IPS-NIHi7 (cell line): ENCODE measurements around the gene CDCP2.

Experiments used
- DNase-seq: peaks from one replicate; pipeline ENCODE4 v3.0.0; 2012; ENCODE audit warnings: mixed read lengths; ENCODE audit errors: extremely low spot score

CDCP2 gene

DNA sequence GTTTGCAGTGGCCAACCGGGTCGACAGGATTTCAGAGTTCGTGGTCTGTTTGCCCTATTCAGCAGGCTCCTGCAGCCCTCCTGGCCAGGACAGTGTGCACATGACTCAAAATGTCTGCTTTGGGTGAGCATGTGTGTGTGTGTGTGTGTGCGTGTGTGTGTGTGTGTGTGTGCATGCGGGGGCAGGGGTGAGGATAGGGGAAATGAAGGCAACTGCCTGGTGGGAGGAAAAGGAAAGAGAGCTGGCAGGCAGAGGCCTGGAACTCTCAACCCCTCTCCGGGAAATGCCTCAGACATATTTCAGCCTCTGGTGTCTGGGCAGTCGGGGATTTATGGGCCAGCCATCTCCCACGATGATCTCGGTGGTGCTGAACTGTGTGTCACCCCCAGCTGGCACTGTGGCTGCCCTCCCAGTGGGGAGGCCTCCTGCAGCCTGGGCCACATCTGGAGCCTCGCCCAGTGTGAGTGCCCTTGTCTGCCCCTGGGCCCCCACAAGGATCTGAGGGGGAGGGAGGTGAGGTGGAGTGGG is 15.2 kb downstream of the CDCP2 start:
- no peak for DNase-seq

DNA sequence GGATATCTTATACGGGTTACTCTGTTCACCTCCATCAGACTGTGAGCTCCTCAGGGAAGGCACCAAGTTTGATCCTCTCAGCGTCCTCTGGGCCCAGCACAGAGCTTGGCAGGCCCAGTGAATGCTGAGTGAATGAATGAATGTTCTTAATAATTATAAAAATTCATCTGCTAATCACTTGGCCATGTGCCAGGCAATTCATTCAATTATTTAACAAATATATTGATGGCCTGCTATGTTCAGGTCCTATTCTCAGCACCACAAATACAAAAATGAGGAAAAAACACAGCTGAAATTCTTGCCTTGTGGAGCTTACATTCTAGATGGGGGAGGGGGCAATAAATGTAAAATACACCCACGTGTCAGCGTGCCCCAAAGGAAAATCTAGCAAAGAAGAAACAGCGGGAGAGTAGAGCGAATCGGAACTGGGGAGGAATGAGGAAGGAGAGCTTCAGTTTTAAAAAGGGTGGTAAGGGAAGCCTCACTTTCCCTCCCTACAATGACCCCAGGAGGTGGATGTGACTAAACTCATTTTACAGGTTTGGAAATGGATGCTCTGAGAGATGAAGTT is 15.8 kb downstream of the CDCP2 start:
- no peak for DNase-seq

DNA sequence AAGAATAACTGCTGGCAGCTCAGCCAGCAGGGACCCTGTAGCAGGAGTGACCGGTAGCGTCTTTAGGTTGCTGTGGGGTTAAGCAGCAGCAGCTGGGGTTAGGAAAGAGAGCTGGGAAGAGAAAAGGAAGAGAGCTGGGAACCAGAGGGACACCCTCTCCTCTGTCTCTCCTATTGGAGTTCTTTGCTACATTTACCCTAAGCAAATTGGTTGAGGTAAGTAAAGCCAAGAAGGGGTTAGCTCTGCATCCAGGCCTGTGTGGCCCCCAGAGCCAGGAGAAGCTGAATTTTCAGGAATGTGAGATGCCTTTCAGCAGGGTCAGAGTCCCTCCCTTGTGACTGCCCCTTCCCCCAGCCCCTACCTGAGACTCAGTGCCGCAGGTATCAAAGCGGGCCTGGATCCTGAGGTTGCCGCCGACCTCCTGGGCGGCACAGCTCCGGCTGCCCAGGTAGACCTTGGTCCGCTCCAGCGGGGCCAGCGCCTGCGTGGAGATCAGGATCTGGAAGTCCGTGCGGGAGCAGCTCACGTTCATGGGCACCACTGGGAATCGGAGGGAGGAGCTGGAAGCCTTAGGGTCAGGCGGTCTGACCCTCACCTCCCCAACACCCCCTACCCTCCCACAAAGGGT is 16.4 kb downstream of the CDCP2 start:
- DNase-seq: no peak

DNA sequence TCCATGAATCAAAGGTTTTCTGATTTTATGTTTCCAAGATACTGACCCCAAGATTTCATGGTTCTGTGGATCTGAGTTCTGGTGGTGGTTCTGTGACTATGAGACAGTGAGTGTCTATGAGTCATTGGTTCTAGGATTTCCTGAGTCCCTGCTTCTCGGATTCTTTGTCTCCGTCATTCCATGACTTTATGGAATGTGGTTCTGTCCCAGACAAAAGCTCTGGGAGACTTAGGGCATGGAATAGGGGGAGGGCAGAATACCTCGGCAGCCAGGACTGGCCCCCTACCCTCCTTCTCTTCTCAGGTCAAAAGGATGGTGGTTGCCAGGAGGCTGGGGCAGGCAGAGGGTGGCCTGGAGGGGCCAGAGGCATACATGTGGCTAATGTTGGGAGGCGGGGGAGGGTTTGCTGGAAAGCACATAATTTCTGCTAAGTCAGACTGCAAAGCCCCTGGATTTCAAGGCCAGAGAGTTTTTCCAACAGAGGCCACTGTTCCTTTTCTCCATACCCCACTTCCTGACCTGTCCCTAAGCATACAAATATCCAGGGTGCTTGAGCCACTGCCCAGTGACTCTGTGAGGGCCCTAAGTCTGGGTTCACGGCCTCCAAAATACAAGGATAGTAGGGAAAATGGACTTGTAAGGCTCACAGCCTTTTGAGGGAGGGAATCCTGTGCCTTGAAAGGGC is 17.2 kb downstream of the CDCP2 start:
- DNase-seq: no peak

DNA sequence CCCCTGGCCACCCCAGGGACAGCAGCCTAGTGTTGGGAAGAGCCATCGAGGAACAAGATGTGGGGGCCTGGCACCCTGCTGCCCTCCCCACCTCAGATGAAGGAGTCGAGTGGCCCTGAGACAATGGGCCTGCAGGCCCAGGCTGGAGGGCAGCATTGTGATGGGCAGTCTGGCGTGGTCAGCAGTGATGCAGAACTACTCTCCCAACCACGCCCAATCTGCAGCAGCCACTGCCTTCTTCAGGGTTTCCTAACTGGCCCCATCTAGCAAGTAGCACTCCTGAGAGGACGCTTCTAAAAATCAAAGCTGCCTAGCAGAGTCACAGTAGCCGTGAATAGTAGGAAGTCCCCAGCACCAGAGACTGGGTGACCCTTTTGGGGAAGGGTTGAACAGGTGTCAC is 18.5 kb downstream of the CDCP2 start:
- DNase-seq: no peak

DNA sequence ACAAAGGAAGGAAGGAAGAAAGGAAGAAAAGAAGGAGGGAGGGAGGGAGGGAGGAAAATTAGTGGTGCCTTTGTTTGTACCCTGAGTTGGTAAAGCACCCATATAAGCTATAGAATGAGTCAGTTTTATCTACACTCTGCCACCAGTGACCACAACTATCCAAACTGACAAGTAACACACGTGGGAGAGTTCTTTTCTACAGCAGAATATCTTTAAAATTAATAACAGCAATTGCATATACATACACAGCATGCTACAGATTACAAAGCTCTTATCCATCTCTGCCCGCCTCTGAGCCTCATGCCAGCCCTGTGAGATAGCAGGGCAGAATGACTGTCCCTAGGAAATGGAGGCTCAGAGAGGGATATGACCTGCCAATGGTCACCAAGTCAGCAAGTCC is 20.3 kb downstream of the CDCP2 start:
- DNase-seq: no peak

DNA sequence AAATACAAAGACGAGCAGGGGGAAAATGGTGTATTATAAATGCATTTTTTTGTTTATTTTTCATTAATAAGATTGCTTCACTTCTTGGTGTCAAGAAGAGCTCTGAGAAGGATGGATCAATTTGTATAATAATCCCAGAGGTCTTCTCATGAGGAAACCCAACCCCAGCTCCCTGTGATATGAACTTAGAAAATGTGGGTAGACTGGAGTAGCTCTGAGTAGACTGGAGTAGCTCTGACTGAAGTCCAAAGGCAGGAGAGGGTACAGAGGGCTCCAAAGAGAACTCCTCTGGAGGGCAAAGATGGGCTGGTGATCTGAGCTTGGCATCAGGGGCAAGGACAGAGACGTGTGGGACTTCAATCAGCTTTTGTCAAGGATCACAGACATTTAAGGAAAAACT is 21.4 kb downstream of the CDCP2 start:
- no peak for DNase-seq

DNA sequence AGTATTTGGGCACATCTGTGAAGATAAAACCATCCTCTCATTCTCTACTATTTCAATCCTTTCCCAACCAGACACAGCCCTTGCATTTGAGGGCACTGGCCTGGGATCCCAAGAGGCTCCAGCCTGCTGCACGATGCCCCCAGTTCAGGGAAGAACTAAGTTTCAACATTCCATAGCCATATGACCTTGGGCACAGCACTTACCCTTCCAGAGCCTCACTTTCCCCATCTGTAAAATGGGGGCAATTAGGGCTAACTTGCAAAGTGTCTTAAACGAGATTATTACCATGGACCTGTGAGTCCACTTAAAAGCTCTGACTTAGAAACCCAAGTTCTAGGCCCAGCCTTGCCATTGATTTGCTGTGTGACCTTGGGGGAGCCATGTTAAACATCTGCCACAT is 22.9 kb downstream of the CDCP2 start:
- DNase-seq: no peak

DNA sequence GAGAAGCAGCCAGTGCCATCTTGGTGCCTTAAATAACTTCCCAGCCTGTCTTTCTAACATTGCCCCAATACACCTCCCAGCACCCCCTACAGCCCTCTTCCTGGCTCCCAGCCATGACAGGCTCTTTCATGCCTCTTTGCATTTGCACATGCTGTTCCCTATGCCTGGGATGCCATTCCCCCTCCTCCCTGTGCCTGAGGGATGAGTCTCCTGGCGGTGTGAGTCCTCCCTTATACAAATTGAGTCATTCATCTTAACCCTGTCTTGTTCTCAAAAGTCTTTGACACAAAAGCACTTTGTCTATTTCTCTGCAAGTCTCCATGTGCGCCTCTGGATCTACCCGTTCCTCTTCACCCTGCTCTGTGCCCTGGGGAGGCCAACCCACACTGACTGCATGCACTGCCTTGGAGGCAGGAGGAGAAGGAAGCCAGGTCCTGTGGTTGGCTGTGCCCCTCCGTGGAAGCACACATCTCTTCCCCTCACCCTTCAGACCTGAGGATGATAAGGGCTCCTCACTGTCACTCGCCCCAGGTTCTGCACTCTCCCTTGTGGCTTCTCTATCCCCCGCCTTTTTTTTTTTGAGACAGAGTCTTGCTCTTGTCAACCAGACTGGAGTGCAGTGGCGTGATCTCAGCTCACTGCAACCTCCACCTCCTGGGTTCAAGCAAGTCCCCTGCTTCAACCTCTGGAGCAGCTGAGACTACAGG is 25.1 kb downstream of the CDCP2 start:
- DNase-seq: no peak

DNA sequence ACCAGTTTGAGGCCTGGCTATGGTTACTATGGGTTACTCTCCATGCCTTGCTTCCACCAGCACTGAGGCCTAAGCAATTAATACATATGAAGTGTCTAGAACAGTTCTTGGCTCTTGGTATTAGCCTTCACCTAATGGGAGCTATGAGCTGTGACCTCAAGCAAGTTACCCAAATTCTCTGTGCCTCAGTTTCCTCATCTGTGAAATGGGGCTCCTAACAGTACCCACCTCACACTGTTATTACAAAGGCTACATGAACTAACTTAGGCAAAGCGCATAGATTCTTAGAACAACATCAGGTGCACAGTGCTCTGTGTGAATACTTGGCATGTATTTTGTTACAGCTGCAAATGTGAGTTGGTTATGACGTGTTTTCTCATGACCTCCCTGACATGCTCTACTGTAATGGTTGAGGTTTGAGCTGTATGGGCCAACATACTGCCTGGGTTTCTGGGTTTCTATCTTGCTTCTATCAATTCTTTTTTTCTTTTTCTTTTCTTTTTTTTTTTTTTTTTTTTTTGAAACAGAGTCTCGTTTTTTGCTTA is 26.5 kb downstream of the CDCP2 start:
- no peak for DNase-seq

DNA sequence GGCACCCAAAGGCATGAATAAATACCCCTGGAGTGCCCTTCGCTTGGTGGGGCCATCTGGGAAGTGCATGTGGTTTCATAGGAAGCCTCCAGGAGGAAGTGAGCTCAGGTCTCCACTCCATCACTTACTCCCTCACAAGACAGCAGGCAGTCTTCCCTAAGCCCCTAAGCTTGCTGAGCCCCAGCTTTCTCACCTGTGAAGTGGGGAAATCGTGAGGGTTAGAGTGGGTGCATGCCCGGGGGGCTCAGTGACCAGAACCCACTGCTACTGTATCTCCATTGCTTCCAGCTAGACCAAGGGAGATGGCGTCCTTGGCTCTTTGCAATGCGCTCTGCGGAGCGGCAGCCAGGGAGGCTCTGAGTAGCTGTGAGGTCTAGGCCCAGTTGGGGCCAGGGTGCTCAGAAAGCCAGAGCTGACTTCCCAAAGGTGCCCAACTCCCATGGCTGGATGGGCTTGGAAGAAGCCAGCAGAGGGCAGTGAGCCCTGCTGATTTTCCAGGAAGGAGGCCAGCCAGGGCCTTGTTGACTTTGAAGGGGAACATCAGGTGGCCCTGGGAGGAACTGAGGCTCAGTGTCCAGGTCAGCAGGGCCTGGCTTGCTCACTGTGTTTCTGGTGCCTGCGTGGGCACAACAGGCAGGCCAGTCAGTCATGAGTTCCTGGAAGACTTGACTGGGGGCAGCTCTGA is 27.3 kb downstream of the CDCP2 start:
- DNase-seq: peak; percentile 71

DNA sequence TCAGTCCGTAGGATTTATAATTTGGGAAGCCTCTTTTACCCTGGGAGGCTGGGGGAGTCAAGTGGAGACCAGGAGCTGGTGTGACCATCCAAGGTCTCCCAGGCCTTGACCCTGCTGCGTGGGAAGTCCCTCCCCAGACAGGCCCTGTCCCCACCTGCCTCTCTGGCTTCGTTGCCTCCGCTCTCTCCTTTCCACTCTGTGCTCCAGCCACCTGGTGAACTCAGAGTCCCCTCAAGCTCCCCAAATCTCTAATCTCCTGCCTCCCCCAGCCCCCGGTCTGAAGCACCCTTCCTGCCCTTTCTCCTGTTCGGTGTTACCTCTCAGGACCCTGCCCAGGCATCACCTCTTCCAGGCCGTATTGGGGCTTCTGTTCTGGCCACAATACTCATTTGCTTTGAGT is 27.9 kb downstream of the CDCP2 start:
- DNase-seq: no peak

DNA sequence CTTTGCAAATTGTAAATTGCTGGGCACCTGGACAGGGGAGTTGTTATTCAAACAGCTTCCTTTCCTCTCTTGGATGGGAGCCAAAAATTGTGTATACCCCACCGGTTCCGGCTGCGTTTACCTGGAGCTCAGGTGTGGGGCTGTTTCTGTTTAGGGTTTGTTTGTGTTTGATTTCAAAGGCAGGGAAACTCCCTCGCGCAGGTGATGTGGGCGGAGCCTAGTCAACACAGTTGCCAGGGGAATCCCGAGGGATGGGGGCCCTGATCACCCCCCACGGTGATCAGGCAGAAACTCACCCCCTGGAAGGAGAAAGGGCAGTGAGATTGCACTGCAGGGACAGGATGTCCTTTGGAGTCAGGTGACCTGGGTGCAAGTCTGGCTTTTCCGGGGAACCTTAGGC is 28.3 kb downstream of the CDCP2 start:
- DNase-seq: no peak

DNA sequence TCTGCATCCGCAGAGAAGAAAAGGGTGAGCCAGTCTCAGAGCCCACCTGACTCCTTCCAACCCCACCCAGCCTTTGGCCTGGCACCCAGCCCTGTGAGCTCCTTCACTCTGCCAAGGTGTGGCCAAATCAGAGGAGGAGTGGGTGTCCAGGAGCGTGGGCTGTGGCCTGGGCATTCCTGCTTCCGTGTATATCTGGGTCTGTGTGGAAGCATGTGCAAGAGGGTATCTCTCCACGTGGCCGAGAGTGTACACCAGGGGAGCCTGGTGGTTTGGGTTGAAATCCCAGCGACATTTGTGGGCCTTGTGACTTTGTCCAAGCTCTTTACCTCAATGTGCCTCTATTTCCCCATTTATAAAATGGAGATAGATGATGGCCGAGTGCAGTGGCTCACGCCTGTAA is 29.8 kb downstream of the CDCP2 start:
- no peak for DNase-seq

DNA sequence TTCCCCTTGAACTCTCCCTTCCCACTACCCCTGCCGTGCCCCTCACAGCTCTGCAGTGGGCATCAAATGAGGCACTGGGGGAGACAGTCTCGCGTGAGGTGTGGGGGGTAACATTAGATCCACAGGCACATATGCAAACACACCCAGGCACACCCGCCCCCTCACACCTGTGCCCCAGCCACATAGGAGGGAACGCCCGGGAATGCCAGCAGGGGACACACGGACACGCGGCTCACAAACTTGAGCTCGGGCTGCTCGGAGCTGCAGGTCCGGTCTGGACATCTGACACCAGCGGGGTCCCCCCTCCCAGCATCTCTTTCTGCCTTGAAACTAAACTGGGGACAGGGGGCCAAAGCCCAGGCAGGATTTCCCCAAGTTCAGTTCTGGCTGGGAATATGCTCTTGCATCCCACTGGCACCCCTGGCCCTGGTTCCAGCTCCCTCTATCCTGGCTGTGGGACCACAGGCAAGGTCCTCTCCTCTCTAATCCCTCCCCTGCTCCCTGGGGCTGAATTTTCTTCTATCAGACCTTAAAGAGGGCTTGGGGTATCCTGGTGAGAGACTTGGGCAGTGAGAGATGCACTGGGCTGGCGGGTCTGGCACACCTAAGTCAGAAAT is 30.6 kb downstream of the CDCP2 start:
- DNase-seq: no peak

DNA sequence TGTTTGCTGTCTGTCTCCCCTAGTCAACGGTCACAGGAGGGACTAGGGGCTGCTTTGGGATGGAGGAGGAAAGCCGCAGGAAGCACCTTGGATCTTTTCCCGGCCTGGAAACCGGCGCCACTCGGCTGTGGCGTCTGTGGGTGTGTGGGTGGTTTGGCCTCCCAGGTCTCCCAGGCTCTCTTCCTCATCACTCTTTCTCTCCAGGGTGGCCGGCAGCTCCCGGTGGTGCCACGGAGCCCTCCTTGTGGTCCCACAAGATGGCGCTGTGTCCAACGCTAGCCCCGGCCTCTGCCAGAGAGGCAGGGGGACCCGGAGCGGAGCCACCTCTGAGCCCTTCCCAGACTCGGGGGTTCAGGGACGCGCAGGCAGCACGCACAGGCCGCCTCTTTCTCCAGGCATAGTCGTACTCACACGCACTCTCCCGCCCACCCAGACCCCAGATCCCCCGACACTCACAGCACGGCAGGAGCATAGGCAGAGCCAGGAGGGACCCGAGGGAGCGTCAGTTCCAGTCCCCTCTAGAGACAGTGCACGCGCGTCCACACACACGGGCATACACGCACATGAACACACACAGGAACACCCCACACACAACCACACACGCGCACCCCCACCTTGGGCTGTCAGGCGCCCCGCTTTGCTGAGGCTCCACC is 31.2 kb downstream of the CDCP2 start:
- peak; percentile 94 for DNase-seq

DNA sequence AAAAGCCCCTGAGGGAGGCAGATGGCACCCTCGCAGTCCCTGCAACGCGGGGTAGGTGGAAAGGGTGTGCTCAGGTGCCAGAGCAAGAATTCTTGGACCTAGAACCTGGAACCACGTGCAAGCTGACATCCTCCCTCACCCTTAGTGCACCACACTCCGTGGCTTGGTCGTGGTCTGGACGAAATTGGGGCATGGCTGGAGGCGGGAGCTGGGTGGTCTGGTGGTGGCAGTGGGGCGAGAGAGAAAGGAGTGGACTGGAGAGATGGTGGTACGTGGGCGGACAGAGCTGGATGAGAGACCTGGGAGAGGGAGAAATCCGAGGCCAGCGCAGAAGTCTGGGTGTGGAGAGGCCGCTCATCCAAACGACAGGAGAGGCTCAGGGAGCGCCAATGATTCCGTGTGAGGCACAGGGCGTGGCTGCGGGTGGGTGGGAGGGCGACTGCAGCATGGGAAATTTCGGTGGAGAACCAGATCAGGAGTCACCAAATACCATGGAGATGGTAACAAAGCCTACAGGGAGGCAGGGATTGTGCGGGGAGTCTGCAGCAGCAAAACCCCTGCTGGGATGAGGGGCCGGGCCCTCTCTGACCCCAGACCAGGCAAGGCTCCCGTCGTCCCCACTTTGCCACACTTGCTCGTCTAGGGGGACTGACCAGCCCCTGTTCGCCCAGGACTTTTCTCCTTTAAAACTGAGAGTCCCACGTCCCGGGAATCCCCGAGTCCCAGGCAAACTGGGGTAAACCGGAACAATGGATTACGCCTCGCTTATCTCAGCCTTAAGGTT is 31.9 kb downstream of the CDCP2 start:
- no peak for DNase-seq

DNA sequence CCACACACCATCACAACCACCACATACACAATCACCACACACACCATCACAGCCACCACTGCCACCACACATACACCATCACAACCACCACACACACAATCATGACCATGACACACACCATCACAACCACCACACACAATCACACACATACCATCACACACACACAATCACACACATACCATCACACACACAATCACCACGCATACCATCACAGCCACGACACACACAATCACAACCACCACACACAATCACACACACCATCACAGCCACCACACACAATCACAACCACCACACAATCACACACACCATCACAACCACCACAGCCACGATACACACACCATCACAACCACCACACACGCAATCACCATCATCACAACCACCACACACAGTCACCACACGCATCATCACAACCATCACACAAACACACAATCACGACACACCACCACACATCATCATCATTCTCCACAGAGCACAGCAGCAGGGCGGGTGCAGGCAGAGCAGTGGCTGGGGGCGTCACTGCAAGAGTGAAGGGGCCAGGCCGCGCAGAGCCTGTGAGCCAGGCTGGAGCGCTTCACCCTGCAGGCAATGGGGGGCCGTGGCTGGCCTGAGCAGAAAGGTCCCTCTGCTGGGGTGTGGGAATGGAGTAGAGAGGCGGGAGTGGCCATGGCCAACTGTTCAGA is 32.6 kb downstream of the CDCP2 start:
- DNase-seq: no peak

DNA sequence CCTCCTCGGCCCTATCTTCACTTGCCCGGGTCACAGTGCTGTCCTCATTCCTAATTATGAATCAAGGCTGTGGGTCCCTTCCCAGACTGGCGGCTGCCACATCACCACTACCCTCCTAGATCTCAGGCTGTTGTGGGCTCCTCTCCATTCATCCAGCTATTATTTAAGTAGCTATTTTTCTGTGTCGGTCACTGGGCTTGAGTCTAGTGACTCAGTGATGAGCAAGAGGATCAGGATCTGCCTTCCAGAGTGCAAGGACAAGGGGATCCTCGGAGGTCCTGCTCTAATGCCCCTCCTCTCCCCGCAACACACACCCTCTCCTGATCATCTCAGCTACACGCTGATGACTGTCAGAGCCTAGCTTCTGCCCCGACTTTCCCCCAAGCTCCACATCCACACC is 34.1 kb downstream of the CDCP2 start:
- no peak for DNase-seq
